Measurements from ENCODE around the gene SAMD14.

SAMD14 gene

GRCh38 chr17:50079334-50080095, 50.4 kb downstream of the SAMD14 start:
- ATAC-seq (peak; percentile 53), DNase-seq (ENCODE audit: low spot score in 2 of 2) (no peak)
- H3K36me3 Mint-ChIP-seq, result no peaks in the 10 kb centered on the region
- peak overlapping the region; percentile 56 for H3K27ac Mint-ChIP-seq
- H3K9me3 Mint-ChIP-seq, result no peaks in the 10 kb centered on the region
- no peak overlapping the region for H3K4me3 Mint-ChIP-seq
- no peaks in the 10 kb centered on the region for H3K4me1 Mint-ChIP-seq

- H3K9me3 Mint-ChIP-seq, result no peaks in the 10 kb centered on the region
- no peaks in the 10 kb centered on the region for H3K36me3 Mint-ChIP-seq
- no peak for DNase-seq (ENCODE audit: low spot score in 2 of 2)
- peak overlapping the region; percentile 73 for H3K27ac Mint-ChIP-seq
- ATAC-seq, result no peak
- H3K4me3 Mint-ChIP-seq, result no peak overlapping the region
- no peaks in the 10 kb centered on the region for H3K4me1 Mint-ChIP-seq
Measured at GRCh38 chr17:50078430-50078829, 51.5 kb downstream of the SAMD14 start.

- Mint-ChIP-seq H3K36me3 (no peaks in the 10 kb centered on the region), H3K4me3 (no peak overlapping the region), H3K9me3 (no peaks in the 10 kb centered on the region), H3K27ac (no peak overlapping the region), H3K4me1 (no peaks in the 10 kb centered on the region)
- no peak for DNase-seq (ENCODE audit: low spot score in 2 of 2)
- no peak for ATAC-seq
Measured at GRCh38 chr17:50076591-50077235, 53.2 kb downstream of the SAMD14 start.

GRCh38 chr17:50076221-50076590, 53.8 kb downstream of the SAMD14 start:
- ATAC-seq, result no peak
- Mint-ChIP-seq H3K4me1 (no peaks in the 10 kb centered on the region), H3K36me3 (no peaks in the 10 kb centered on the region), H3K27ac (no peak overlapping the region), H3K9me3 (no peaks in the 10 kb centered on the region), H3K4me3 (no peak overlapping the region)
- no peak for DNase-seq (ENCODE audit: low spot score in 2 of 2)

- no peak overlapping the region for H3K4me3 Mint-ChIP-seq
Measured at GRCh38 chr17:50075446-50076032, 54.4 kb downstream of the SAMD14 start.

GRCh38 chr17:50074227-50074626, 55.7 kb downstream of the SAMD14 start:
- H3K36me3 Mint-ChIP-seq, result no peaks in the 10 kb centered on the region
- no peak overlapping the region for H3K27ac Mint-ChIP-seq
- no peaks in the 10 kb centered on the region for H3K4me1 Mint-ChIP-seq

More at GRCh38 chr17:50075446-50076032, 54.4 kb downstream of the SAMD14 start:
- ATAC-seq (no peak), DNase-seq (ENCODE audit: low spot score in 2 of 2) (no peak)
- H3K4me1 Mint-ChIP-seq, result no peaks in the 10 kb centered on the region
- no peaks in the 10 kb centered on the region for H3K36me3 Mint-ChIP-seq
- H3K27ac Mint-ChIP-seq, result no peak overlapping the region
- H3K9me3 Mint-ChIP-seq, result no peaks in the 10 kb centered on the region

GRCh38 chr17:50072925-50073324, 57.0 kb downstream of the SAMD14 start:
- Mint-ChIP-seq H3K9me3 (no peaks in the 10 kb centered on the region), H3K27ac (no peak overlapping the region), H3K36me3 (no peaks in the 10 kb centered on the region), H3K4me1 (no peaks in the 10 kb centered on the region), H3K4me3 (no peak overlapping the region)
- ATAC-seq (no peak), DNase-seq (ENCODE audit: low spot score in 2 of 2) (no peak)

More at GRCh38 chr17:50074227-50074626, 55.7 kb downstream of the SAMD14 start:
- H3K9me3 Mint-ChIP-seq, result no peaks in the 10 kb centered on the region
- no peak overlapping the region for H3K4me3 Mint-ChIP-seq
- DNase-seq (ENCODE audit: low spot score in 2 of 2), result no peak
- ATAC-seq, result no peak

- no peak for DNase-seq (ENCODE audit: low spot score in 2 of 2)
- Mint-ChIP-seq H3K4me3 (no peak overlapping the region), H3K9me3 (no peaks in the 10 kb centered on the region), H3K4me1 (no peaks in the 10 kb centered on the region), H3K27ac (no peak overlapping the region), H3K36me3 (no peaks in the 10 kb centered on the region)
- ATAC-seq, result no peak
Measured at GRCh38 chr17:50072130-50072529, 57.8 kb downstream of the SAMD14 start.

- H3K36me3 Mint-ChIP-seq, result no peaks in the 10 kb centered on the region
- DNase-seq (ENCODE audit: low spot score in 2 of 2), result no peak
- H3K27ac Mint-ChIP-seq, result no peak overlapping the region
- no peaks in the 10 kb centered on the region for H3K4me1 Mint-ChIP-seq
- H3K4me3 Mint-ChIP-seq, result no peak overlapping the region
- ATAC-seq, result no peak
- H3K9me3 Mint-ChIP-seq, result no peaks in the 10 kb centered on the region
Measured at GRCh38 chr17:50071692-50072091, 58.3 kb downstream of the SAMD14 start.

- Mint-ChIP-seq H3K4me3 (no peak overlapping the region), H3K36me3 (no peaks in the 10 kb centered on the region), H3K4me1 (no peaks in the 10 kb centered on the region), H3K9me3 (no peaks in the 10 kb centered on the region), H3K27ac (no peak overlapping the region)
- DNase-seq (ENCODE audit: low spot score in 2 of 2), result no peak
- no peak for ATAC-seq
Measured at GRCh38 chr17:50070908-50071680, 58.9 kb downstream of the SAMD14 start.

- no peak for ATAC-seq
- DNase-seq (ENCODE audit: low spot score in 2 of 2), result no peak
- no peak overlapping the region for H3K4me3 Mint-ChIP-seq
- no peaks in the 10 kb centered on the region for H3K9me3 Mint-ChIP-seq
- no peaks in the 10 kb centered on the region for H3K36me3 Mint-ChIP-seq
- no peaks in the 10 kb centered on the region for H3K4me1 Mint-ChIP-seq
- H3K27ac Mint-ChIP-seq, result no peak overlapping the region
Measured at GRCh38 chr17:50067996-50068395, 62.0 kb downstream of the SAMD14 start.

- Mint-ChIP-seq H3K9me3 (no peaks in the 10 kb centered on the region), H3K27ac (no peak overlapping the region), H3K4me1 (no peaks in the 10 kb centered on the region), H3K4me3 (no peak overlapping the region), H3K36me3 (no peaks in the 10 kb centered on the region)
- no peak for DNase-seq (ENCODE audit: low spot score in 2 of 2)
- no peak for ATAC-seq
Measured at GRCh38 chr17:50066995-50067394, 63.0 kb downstream of the SAMD14 start.

- no peaks in the 10 kb centered on the region for H3K36me3 Mint-ChIP-seq
- DNase-seq (ENCODE audit: low spot score in 2 of 2) (no peak), ATAC-seq (no peak)
- no peak overlapping the region for H3K27ac Mint-ChIP-seq
- H3K9me3 Mint-ChIP-seq, result no peaks in the 10 kb centered on the region
- no peak overlapping the region for H3K4me3 Mint-ChIP-seq
- no peaks in the 10 kb centered on the region for H3K4me1 Mint-ChIP-seq
Measured at GRCh38 chr17:50065056-50065455, 64.9 kb downstream of the SAMD14 start.

- no peak for ATAC-seq
- no peak overlapping the region for H3K27ac Mint-ChIP-seq
- H3K36me3 Mint-ChIP-seq, result no peaks in the 10 kb centered on the region
- H3K9me3 Mint-ChIP-seq, result no peaks in the 10 kb centered on the region
- H3K4me3 Mint-ChIP-seq, result no peak overlapping the region
- peaks cover 2% of the 10 kb centered on the region for H3K4me1 Mint-ChIP-seq
- no peak for DNase-seq (ENCODE audit: low spot score in 2 of 2)
Measured at GRCh38 chr17:50064253-50065001, 65.5 kb downstream of the SAMD14 start.

Data from stimulated activated effector memory CD8-positive, alpha-beta T cell treated with anti-CD3 and anti-CD28 coated beads, Interleukin-12 subunit alpha, Interleukin-12 subunit beta, amount 100 ng/mL, for 72 hours (primary cell).